IPS-11a (cell line): ENCODE results near the gene C15orf40.
A peak's percentile ranks its signal among the peaks of the same experiment; 100 is the strongest.
"Not testable (repeated sequence)": the region's sequence is repeated elsewhere in the genome, so short reads cannot be mapped to it uniquely, and the experiment has no call there.

ENCODE experiments used
- H3K4me3 ChIP-seq: one replicate; pipeline ENCODE4 v1.5.1; 2013; ENCODE audit warnings: low read depth, low read length, control low read depth

The C15orf40 gene

GRCh38 chr15:82952158-82953081 lies 59.0 kb downstream of the C15orf40 start, which contains the start of gene HOMER2:
HOMER2 (minus strand) TSS chr15:82952720; CDS start chr15:82952535, 185 bp downstream.
- peak within 1 kb of the TSS; percentile 50 for H3K4me3 ChIP-seq

DNA sequence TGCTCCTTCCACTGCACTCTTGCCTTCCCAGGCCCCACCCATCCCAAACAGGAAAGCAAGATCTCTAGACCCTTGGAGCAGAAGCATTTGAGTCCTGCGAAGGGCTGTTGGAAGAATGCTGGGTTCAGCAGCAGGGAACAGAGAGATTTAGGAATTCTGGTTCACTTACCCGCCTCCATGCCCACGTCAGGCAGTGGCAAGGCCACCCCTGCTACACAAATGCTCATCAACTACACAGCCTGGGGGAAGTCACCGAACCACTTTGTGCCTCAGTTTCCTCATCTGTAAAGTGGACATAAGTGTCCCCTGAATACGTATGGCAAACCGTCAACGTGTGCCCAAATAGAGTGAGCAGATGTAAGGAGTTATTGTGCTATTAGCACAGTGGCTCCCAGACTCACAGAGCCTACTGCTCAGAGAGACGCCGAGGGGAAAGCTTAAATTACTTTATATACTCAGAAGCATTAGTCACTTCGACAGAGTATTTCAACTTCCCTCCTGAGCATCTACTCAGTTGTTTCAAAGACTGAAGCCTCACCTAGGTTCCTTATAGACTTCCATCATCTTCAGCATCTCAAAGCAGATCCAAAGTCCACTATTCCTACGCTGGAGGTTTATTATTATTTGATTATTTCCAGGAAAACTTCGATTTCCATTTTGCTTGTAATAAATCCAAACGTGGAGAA lies 59.8 kb downstream of the C15orf40 start:
- peak overlapping the region; percentile 50 for H3K4me3 ChIP-seq

GRCh38 chr15:82950746-82951370 lies 60.6 kb downstream of the C15orf40 start:
- H3K4me3 ChIP-seq, result no peak overlapping the region

- H3K4me3 ChIP-seq, result no peak overlapping the region
These were observed 61.1 kb downstream of the C15orf40 start for GRCh38 chr15:82950295-82950694.

DNA sequence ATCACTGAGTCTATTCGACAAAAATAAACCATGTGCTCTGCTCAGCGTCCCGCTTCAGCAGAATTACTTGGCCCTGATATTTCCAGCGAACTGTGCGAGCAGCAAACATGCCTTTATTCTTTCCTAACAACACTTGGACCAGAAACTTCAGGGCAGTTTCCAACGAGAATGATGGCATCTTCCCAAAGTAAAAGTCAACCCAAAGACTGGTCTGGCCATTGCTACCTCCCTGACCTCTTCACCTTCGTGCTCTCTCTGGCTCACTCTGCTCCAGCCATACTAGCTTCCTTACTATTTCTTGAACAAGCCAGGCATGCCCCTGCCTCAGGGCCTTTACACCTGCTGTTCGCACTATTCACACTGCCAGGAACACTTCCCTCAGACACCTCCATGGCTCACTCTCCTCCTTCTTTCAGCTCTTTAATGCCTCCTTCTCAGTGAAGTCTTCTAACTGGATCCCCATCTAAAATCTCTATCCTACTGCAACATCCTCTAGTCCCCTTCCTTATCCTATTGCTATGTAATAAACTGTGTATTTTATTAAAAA lies 65.2 kb downstream of the C15orf40 start:
- H3K4me3 ChIP-seq, result no peak overlapping the region

DNA sequence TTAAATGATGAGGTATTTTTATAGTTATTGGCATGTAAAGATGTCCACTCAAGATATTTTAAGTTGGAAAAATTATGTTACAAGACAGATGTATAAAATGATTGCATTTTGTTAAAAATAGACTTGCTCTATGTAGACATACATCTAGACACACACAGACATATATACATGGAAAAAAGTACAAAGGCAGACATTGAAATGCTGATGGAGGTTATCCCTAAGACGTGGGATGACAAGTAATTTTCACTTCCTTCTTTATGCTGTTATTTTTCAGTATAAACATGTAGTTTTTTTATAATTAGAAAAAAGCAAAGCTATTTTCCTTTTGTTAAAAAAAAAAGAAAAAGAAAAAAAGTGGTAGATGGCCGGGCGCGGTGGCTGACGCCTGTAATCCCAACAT lies 66.1 kb downstream of the C15orf40 start:
- H3K4me3 ChIP-seq, result no peak overlapping the region

- H3K4me3 ChIP-seq, result no peak overlapping the region
These were observed 66.6 kb downstream of the C15orf40 start for GRCh38 chr15:82944821-82945220.

DNA sequence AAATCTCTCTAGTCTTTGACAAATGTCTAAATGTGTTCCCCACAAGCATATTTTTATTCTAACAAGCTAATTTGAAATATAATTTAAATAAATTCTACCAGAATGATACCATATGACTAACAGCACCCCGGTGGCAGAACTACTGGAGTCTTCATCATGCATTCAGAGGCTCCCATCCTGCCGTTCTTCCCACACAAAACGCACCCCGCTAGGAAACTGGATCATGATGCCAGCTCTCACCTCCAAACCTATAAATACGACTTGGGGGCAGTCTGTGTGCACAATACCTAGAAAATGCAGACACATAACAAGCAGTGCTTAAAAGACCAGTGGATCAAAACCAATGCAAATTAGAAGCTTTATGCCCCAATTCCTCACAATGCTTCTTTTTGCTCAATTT lies 67.4 kb downstream of the C15orf40 start:
- no peak overlapping the region for H3K4me3 ChIP-seq

GRCh38 chr15:82943176-82943575 lies 68.3 kb downstream of the C15orf40 start:
- H3K4me3 ChIP-seq, result no peak overlapping the region

DNA sequence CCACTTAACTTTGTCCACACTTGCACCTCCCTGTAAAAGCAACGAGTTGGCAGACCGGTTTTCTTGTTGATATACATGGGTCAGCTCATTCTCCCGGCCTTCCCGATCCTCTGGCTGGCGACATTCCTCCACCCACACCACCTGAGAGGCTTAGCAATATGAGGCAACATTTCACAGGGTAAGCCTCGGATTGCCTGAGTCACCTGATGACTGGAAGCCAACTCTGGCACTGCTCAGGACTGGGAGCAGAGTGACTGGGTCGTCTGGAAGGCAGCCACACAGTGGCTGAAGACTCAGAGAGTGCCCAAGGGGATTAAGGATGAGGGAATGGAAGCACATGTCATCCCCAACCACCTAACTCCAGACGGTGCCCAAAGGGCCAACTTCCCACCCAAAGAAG lies 68.7 kb downstream of the C15orf40 start:
- H3K4me3 ChIP-seq, result no peak overlapping the region

DNA sequence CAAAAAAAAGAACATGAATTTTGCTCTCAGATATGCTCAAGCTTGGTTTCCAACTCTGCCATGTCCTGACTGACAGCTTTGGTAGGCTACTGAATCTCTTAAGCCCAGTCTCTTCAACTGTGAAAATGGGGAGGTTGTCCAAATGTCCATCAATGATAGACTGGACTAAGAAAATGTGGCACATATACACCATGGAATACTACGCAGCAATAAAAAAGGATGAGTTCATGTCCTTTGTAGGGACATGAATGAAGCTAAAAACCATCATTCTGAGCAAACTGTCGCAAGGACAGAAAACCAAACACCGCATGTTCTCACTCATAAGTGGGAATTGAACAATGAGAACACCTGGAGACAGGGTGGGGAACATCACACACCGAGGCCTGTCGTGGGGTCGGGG lies 71.8 kb downstream of the C15orf40 start:
- H3K4me3 ChIP-seq, result not testable (repeated sequence)
